Endothelial cell of umbilical vein (primary cell): ENCODE results near the gene ZBTB22. TPM values are rescaled to one million over a fixed set of nuclear protein-coding genes. Genes with fewer than 3 reads are reported as not detected.

Experiments used
- BruUV-seq: library from RNA; stranded (reverse); fragments of 400-500 nt; replicated peaks from 2 replicates; lab custom pipeline; 2021; lab: Mats Ljungman, UMichigan
- CTCF ChIA-PET: fragments of 300-600, 350-600 bp; sonication (Branson Sonifier 250); formaldehyde crosslinking; loops from one replicate; lab custom pipeline; 2021; ENCODE audit warnings: antibody characterized with exemption, inconsistent platforms; lab: Charles Lee
- POLR2A ChIA-PET: fragments of 300-600, 350-600 bp; sonication (Branson Sonifier 250); formaldehyde crosslinking; loops from one replicate; lab custom pipeline; 2021; ENCODE audit warnings: antibody characterized with exemption, inconsistent platforms; lab: Charles Lee
- DNase-seq: peaks from one replicate; pipeline ENCODE4 v3.0.0-alpha.2; 2011; ENCODE audit warnings: low read depth, low spot score
- FAIRE-seq: peaks from 2 replicates; lab custom pipeline; 2011; peaks lifted over from hg19 to GRCh38; lab: Jason Lieb, UNC
- H2AFZ ChIP-seq: 2 replicates; pipeline ENCODE4 v1.6.0; 2012; ENCODE audit warnings: low read depth, low read length, control low read depth, inconsistent platforms
- H3K27ac ChIP-seq: 2 replicates; pipeline ENCODE4 v1.5.1; 2011; ENCODE audit warnings: low read depth, mild to moderate bottlenecking, control low read depth, low read length, moderate library complexity; ENCODE audit not compliant: insufficient read depth
- H3K27me3 ChIP-seq, 2 experiments: 2 replicates each; pipeline versions ENCODE4 v1.6.0 to v1.6.1; 2011; ENCODE audit warnings: low read length in 2 of 2, mixed read lengths in 1 of 2; ENCODE audit not compliant: control insufficient read depth in 2 of 2, insufficient read depth in 2 of 2
- H3K36me3 ChIP-seq, 2 experiments: 2 replicates in 1 of 2; 3 replicates in 1 of 2; pipeline ENCODE4 v1.5.1; 2011; ENCODE audit warnings: low read length in 2 of 2, mild to moderate bottlenecking in 1 of 2, moderate library complexity in 1 of 2; ENCODE audit not compliant: control insufficient read depth in 2 of 2, insufficient read depth in 2 of 2; ENCODE audit errors: extremely low read depth in 1 of 2
- H3K4me1 ChIP-seq: 3 replicates; pipeline ENCODE4 v1.5.1; 2011; ENCODE audit warnings: mild to moderate bottlenecking, low read length; ENCODE audit not compliant: control insufficient read depth, insufficient read depth; ENCODE audit errors: extremely low read depth
- H3K4me2 ChIP-seq: 2 replicates; pipeline ENCODE4 v1.6.1; 2011; ENCODE audit warnings: low read length, control low read depth, mixed read lengths; ENCODE audit not compliant: insufficient read depth
- H3K4me3 ChIP-seq, 3 experiments: fragments of 200-600 bp in 1 of 3; sonication (generic), shearing (Covaris generic) in 1 of 3; replicated peaks in 1 of 3; 2 replicates each; pipeline ENCODE4 v1.5.1; 2011 to 2016; ENCODE audit warnings: control low read depth in 3 of 3, low read length in 3 of 3, mild to moderate bottlenecking in 2 of 3, inconsistent platforms in 1 of 3, low read depth in 1 of 3, moderate library complexity in 1 of 3; ENCODE audit not compliant: insufficient read depth in 1 of 3
- H3K79me2 ChIP-seq: 2 replicates; pipeline ENCODE4 v1.6.0; 2012; ENCODE audit warnings: low read length, inconsistent platforms; ENCODE audit not compliant: control insufficient read depth, insufficient read depth
- H3K9ac ChIP-seq: replicated peaks from 2 replicates; pipeline ENCODE3; 2011; ENCODE audit warnings: low read length, control low read depth; ENCODE audit not compliant: insufficient read depth; ENCODE audit errors: extremely low read depth
- H3K9me1 ChIP-seq: replicated peaks from 3 replicates; pipeline ENCODE4 v1.6.0; 2011; ENCODE audit warnings: mild to moderate bottlenecking, low read length; ENCODE audit not compliant: control insufficient read depth, insufficient read depth; ENCODE audit errors: extremely low read depth
- H3K9me3 ChIP-seq: replicated peaks from 2 replicates; pipeline ENCODE4 v1.5.1; 2012; ENCODE audit warnings: low read length, inconsistent platforms; ENCODE audit not compliant: control insufficient read depth, insufficient read depth
- H4K20me1 ChIP-seq: replicated peaks from 2 replicates; pipeline ENCODE3; 2011; ENCODE audit warnings: mild to moderate bottlenecking, low read length; ENCODE audit not compliant: control insufficient read depth, insufficient read depth; ENCODE audit errors: extremely low read depth
- EZH2 ChIP-seq: IDR thresholded peaks from 2 replicates; pipeline ENCODE4 v1.6.1; 2012; ENCODE audit warnings: borderline replicate concordance, low read depth, mild to moderate bottlenecking, moderate library complexity, low read length, inconsistent platforms; ENCODE audit not compliant: severe bottlenecking
- FOS ChIP-seq: IDR thresholded peaks from 2 replicates; pipeline ENCODE4 v1.6.1; 2011; ENCODE audit warnings: mild to moderate bottlenecking, low read length, moderate library complexity, borderline replicate concordance; ENCODE audit not compliant: insufficient read depth
- GATA2 ChIP-seq: IDR thresholded peaks from 2 replicates; pipeline ENCODE4 v1.7.0; 2011; ENCODE audit warnings: low read depth, mild to moderate bottlenecking, moderate library complexity, mixed read lengths, low read length; ENCODE audit not compliant: insufficient read length, insufficient read depth
- JUN ChIP-seq: IDR thresholded peaks from 2 replicates; pipeline ENCODE4 v1.6.1; 2011; ENCODE audit warnings: borderline replicate concordance, low read depth; ENCODE audit not compliant: insufficient read length, insufficient read depth
- MYC ChIP-seq: IDR thresholded peaks from one replicate; pipeline ENCODE4 v1.6.1; 2011; ENCODE audit warnings: mild to moderate bottlenecking, low read depth, low read length
- POLR2A ChIP-seq: IDR thresholded peaks from 2 replicates; pipeline ENCODE4 v1.6.1; 2012; ENCODE audit warnings: low read depth, mild to moderate bottlenecking, control low read depth, low read length
- POLR2AphosphoS5 ChIP-seq: IDR thresholded peaks from 2 replicates; pipeline ENCODE4 v1.6.1; 2012; ENCODE audit warnings: low read depth, mild to moderate bottlenecking, control low read depth, low read length, moderate library complexity; ENCODE audit not compliant: insufficient read depth
- dilution Hi-C: fragments of 300-500 bp; cut with MboI; formaldehyde crosslinking; loops from one replicate; pipeline ENCODE4 v1.15.0; 2019; ENCODE audit warnings: low sequenced_read_pairs; ENCODE audit not compliant: extremely low pct_ligation_motif_present
- intact Hi-C: fragments of 100-400 bp; cut with micrococcal nuclease; formaldehyde crosslinking; loops from one replicate; pipeline ENCODE4 v1.10.0; 2022
- polyA plus RNA-seq, 4 experiments: library from polyadenylated mRNA; depleted of rRNA in 3 of 4; stranded (reverse) in 3 of 4; unstranded in 1 of 4; fragments of >200 nt; gene quantifications; 2 replicates each; pipeline versions ENCODE4 v1.2.1 to v1.2.3, GENCODE V29; 2011 to 2012; ENCODE audit warnings: missing spikeins in 1 of 4
- total RNA-seq: library from RNA; stranded (reverse); gene quantifications from 2 replicates; pipeline ENCODE4 v1.2.3, GENCODE V29; 2021
- TF ChIP-seq, protein P1 (sequence below): IDR thresholded peaks from 2 replicates; pipeline ENCODE4 v1.6.1; 2011; ENCODE audit not compliant: insufficient read depth, insufficient read length
- TF ChIP-seq, protein P2 (sequence below), 2 donors: IDR thresholded peaks; 1 replicate in 1 of 2; 2 replicates in 1 of 2; pipeline ENCODE4 v1.5.1; 2011; ENCODE audit warnings: low read length in 2 of 2, mild to moderate bottlenecking in 2 of 2, moderate library complexity in 2 of 2, control low read depth in 1 of 2, inconsistent platforms in 1 of 2, low read depth in 1 of 2; ENCODE audit not compliant: insufficient read depth in 1 of 2; ENCODE audit errors: extremely low read depth in 1 of 2

Gene ZBTB22
- total and polyA plus RNA-seq, 2 donors (not counting 3 experiments of a cell fraction or from before 2014, with no cell fraction given): 12.6 to 15.4 TPM

DNA sequence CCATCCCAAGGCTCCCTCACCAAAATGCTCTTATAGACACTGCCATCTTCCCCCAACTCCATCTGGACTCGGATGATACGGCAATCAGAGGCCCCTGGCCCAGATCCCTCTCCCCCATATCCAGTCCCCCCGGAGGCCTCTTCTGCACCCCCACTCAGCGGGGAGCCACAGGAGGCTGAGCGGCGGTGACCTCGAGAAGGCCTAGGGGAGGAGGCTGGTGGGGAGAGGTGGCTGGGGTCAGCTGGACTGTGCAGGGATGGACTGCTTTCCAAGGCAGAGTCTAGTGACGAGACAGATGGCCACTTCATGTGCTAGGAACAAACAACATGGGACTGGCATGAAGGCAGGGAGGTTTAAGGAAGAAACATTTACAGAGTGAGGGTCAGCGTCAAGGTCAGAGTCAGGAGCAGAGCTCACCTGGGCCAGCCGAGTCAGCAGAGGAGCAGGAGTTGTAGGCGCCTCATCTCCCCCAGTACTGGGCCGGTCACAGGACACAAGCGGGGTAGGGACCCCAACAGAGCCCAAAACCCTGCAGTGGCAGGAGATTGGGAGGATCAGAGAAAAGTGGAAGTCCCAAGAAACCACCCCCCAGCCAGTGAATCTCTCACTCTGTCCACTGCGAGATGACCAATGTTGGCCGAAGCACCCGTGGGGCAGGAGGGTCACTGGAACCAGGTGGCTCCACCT is 24.4 kb downstream of the ZBTB22 start:
- Histone ChIP-seq H3K9me3 (no peaks in the 10 kb centered on the region), H3K79me2 (peaks cover 25% of the 10 kb centered on the region), H3K4me2 (no peak overlapping the region), H3K27ac (no peak overlapping the region), H3K4me3 (no peak overlapping the region), H3K27me3 (no peaks in the 10 kb centered on the region), H2AFZ (no peak overlapping the region), H3K9ac (no peak overlapping the region), H3K9me1 (no peaks in the 10 kb centered on the region), H3K4me1 (peaks cover 17% of the 10 kb centered on the region), H4K20me1 (no peaks in the 10 kb centered on the region), H3K36me3 (peaks cover 7 to 33% of the 10 kb centered on the region in 2 experiments)
- dilution Hi-C loops (no loop called here), intact Hi-C loops (no loop called here)
- TF ChIP-seq FOS (no peak), GATA2 (no peak), EZH2 (no peak), MYC (no peak), POLR2AphosphoS5 (no peak), POLR2A (no peak), JUN (no peak)
- TF ChIP-seq, protein P1, sequence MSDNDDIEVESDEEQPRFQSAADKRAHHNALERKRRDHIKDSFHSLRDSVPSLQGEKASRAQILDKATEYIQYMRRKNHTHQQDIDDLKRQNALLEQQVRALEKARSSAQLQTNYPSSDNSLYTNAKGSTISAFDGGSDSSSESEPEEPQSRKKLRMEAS: no peak
- TF ChIP-seq, protein P2, sequence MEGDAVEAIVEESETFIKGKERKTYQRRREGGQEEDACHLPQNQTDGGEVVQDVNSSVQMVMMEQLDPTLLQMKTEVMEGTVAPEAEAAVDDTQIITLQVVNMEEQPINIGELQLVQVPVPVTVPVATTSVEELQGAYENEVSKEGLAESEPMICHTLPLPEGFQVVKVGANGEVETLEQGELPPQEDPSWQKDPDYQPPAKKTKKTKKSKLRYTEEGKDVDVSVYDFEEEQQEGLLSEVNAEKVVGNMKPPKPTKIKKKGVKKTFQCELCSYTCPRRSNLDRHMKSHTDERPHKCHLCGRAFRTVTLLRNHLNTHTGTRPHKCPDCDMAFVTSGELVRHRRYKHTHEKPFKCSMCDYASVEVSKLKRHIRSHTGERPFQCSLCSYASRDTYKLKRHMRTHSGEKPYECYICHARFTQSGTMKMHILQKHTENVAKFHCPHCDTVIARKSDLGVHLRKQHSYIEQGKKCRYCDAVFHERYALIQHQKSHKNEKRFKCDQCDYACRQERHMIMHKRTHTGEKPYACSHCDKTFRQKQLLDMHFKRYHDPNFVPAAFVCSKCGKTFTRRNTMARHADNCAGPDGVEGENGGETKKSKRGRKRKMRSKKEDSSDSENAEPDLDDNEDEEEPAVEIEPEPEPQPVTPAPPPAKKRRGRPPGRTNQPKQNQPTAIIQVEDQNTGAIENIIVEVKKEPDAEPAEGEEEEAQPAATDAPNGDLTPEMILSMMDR (IDR thresholded peaks at IDR 0.05; ENCODE audit: extremely low read depth in 1 of 2, insufficient read depth in 1 of 2, low read depth in 1 of 2, low read length in 2 of 2): no peak
- no TSS peak for BruUV-seq
- FAIRE-seq (no peak), DNase-seq (no peak)
- ChIA-PET POLR2A (no interaction called here), CTCF (no interaction called here)
